Measurements from ENCODE around the gene FBXO36.
A peak's percentile ranks its signal among the peaks of the same experiment; 100 is the strongest.
"Not testable (repeated sequence)": the region's sequence is repeated elsewhere in the genome, so short reads cannot be mapped to it uniquely, and the experiment has no call there.

The FBXO36 gene

DNA sequence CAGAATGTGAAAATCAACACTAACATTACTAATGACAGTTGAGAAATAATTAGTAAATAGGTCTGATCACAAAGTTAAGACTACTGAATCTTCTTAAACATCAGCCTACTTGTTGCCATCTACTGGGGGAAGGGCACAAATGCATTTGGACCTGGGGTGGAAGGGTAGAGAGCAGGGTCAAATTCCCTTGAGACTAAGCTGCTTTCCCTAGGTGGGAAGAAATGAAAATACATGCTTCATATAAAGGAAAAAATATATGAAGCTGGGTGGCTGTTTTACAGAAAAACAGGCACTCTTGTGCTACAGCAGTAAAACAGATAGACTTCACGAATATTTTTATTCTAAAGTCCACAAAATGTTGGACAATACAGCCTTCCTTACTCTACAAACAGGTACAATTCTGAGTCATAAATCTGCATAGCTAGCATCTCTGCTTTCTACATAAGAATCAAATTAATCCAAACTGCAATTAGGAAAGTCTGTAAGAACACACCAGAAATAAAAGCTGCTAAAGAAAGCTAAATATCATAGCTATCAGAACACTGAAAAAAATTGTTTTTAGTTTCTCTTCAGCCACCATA is 11.4 kb upstream of the FBXO36 start:
- no peak for DNase-seq (ENCODE audit: low read depth in 2 of 2)

DNA sequence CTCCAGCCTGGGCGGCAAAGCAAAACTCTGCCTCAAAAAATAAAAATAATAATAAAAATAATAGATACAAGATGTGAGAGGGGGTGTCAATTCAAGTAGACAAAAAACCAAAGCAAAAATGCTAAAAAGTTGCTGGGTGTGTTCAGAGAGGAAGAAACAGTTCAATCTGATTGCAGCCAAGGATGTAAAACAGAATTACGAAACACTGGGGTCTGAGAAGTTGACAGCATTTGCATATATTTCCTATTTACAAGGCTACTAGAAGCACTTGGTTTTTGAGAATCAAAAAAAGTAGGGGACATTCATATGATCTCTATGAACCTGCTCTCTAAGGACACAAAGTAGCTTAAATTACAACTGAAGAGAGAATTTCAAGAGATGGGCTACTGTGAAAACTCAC is 8.1 kb upstream of the FBXO36 start:
- no peak for DNase-seq (ENCODE audit: low read depth in 2 of 2)

DNA sequence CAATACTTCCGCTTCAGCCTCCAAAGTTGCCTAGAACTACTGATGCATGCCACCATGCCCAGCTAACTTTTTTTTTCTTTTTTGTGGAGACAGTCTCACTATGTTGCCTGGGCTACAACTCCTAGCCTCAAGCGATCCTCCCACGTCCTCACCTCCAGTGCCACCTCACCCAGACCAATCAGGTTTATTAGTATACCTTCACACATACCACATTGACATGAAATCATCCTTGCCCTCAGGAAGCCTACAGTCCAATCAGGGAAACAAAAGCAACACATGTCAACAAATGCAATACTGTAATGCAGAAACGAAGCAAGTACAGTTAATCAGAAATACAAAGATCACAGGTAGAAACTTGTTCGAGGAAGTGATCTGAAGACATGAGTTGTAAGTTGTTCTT is 4.5 kb upstream of the FBXO36 start:
- DNase-seq (ENCODE audit: low read depth in 2 of 2), result no peak

DNA sequence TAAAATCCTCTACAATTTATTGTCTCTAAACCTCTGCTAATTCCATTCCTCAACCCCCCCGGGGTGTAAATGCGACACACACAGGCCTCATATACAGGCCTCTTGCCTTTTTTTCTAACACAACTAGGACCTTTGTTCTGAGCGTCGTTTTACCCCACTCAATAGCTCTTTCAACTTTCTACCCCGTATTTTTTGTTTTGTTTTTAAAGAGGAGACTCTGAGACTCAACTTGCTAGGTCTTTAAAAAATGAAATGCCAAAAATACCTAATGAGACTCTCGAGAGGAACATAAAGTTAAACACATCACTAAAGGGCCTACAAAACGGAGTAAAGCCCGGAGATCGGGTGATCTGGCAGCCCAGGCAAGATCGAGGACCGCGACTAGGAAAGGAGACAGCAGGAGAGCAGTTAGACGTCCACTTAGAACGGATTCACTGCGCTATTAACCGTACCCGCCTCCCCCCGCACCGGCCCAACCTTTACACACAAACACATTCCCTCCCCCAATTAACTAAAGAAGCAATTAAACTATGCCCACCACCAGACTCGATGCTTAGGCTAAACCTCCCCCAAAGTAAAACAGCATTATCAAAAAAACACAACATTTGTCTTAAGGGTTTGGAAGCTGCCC is 2.2 kb upstream of the FBXO36 start:
- DNase-seq (ENCODE audit: low read depth in 2 of 2), result no peak

DNA sequence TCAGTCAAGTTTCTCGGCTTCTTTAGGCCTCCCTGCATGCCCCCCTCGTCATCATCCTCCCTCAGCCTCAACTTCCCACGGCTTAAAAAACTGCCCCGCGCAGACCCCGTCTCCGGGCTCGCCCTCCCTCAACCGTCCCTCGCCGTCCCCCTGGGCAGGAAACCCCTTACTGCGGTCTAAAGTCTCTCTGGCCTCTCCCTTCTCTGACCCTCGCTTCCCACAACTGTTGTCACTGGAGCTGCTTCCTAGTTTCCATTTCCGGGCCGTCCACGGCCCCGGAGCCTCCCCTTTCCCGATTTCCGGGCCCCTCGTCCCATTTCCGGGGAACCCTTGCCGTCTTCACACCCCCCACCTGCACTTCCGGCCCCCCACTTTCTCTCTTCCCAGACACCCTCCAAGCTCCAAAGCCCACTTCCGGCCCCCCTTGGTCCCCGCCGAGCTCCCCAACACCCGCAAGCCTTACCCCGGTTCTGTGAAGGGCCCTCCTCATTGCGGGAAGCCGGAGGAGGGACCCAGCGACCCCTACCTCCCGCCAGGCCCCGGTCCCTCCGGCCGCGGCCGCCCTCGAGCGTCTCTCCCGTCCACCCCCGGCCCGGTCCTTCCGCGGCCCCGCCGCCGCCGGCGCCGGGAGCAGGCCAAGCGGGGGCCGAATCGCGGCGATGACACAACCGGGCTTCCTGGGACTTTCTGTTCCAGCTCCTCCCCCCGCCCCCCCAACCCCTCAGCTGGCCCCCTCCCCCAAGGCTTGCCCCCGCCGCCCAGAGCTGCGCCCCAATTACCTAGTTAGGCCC is 1.0 kb upstream of the FBXO36 start:
- peak; percentile 34 to 38 for DNase-seq (ENCODE audit: low read depth in 2 of 2)

DNA sequence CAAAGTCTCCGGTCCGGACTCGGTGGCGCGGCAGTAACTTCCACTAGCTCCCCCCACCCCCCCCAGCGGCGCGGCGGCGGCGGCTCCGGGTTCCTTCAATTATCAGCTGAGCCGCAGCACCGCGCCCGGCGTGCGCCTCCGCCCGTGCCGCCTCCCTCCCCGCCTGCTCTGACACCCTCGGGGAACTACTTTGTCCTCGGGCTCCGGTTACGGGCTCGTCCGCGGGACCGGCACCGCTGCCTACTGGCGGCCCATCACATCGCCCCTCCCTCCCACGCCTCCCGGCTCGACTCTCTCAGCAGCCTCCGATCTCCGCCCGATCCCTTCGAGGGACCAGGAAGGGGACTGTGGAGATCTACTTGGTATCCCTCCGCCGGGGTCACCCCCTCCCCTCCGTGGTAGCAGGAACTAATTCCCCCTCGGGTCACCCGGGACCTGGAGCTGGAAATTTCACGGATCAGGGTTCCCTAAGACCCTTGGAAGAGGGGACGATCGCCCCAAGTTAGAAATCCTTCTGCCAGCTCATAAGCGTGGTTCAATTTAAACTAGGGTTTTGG is 333 bp upstream of the FBXO36 start, which contains the start of gene TRIP12:
Gene TRIP12, minus strand, starts transcription at position 118 of the 557 bp plus-strand sequence. CDS start 41,930 bp downstream, outside the sequence.
- DNase-seq (ENCODE audit: low read depth in 2 of 2), result peak; percentile 72 to 76

GRCh38 chr2:229924541-229924940 is 2.2 kb downstream of the FBXO36 start:
- DNase-seq (ENCODE audit: low read depth in 2 of 2), result not testable (repeated sequence)

DNA sequence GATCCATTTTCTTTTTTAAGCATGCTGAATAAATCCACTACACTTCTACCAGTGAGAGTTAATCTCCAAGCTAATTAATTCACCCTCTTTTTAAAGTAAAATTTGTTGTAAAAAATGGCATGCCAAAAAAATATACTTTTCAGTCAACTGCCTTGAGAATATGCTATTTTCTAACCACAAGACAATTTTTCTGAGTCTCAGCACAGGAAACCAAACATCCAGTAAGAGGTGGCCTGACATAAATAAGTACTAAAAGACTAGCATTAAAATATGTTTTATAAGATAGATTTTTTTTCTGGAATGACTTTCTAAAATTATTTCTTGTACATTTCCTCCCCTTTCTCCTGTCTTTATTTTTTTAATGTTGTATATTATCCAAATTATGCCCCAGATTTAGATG is 2.9 kb downstream of the FBXO36 start:
- no peak for DNase-seq (ENCODE audit: low read depth in 2 of 2)

DNA sequence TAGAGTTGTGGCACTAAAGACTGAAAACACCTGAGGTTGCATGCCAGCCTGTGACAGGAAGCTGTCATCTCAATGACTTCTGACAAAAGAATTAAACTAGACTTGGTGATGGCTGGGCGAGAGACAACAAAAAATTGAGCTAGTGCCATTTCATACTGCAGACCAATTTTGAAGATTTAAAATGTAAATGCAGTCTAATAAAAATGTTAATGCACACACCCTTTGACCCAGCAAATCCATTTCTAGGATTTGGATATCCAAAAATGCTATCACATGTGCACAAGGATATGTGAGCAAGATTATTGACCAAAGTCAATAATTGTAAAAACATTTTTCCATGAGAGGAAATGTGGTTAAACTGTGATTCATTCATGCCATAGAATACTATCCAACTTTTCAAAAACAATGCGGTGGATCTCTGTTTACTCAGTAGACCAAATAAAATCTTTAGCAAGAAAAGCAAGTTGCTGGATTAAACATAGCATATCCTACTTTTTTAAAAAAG is 5.6 kb downstream of the FBXO36 start:
- no peak for DNase-seq (ENCODE audit: low read depth in 2 of 2)

- no peak for DNase-seq (ENCODE audit: low read depth in 2 of 2)
These were observed 8.4 kb downstream of the FBXO36 start for GRCh38 chr2:229930656-229931055.

DNA sequence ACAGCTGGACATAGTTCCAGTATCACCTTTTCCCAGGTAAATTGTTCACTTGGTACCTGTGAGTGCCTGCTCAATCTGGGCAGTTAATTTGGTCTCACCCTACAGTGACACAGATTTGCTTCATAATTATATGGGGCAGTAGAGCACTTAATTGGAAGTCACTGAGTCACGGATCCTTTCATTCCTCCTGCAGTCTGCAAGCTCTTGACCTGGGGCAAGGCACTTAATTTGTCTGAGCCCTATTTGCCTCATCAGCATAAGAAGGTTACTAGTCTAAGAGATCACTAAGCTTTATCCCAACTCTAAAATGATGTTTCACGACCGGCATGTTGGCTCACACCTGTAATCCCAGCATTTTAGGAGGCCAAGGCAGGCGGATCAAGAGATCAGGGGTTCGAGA is 8.9 kb downstream of the FBXO36 start:
- no peak for DNase-seq (ENCODE audit: low read depth in 2 of 2)

- no peak for DNase-seq (ENCODE audit: low read depth in 2 of 2)
These were observed 15.2 kb downstream of the FBXO36 start for GRCh38 chr2:229937537-229937936.

- DNase-seq (ENCODE audit: low read depth in 2 of 2), result no peak
These were observed 20.4 kb downstream of the FBXO36 start for GRCh38 chr2:229942671-229943070.

- DNase-seq (ENCODE audit: low read depth in 2 of 2), result no peak
These were observed 20.9 kb downstream of the FBXO36 start for GRCh38 chr2:229943171-229943570.

DNA sequence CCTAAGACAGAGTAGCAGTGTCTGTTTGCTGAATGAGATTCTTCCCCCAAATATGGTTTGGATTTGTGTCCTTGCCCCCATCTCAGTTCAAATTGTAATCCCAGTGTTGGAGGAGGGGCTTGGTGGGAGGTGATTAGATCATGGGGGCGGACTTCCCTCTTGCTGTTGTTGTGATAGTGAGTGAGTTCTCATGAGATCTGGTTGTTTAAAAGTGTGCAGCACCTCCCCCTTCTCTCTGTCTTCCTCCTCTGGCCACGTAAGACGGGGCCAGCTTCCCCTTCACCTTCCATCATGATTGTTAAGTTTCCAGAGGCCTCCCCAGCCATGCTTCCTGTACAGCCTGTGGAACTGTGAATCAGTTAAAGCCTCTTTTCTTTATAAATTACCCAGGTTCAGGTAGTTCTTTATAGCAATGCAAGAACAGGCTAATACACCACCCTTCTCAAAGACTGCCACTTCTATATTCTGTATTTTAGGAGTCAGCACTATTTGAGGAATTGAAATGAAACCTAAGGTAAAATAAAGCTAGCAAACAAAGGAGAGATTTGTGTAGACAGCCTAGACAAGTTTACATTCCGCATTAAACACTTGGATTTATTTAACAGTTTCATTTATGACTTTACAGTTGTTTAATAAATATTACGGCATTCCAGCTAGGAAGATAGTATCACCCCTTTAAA is 21.6 kb downstream of the FBXO36 start:
- DNase-seq (ENCODE audit: low read depth in 2 of 2), result no peak

DNA sequence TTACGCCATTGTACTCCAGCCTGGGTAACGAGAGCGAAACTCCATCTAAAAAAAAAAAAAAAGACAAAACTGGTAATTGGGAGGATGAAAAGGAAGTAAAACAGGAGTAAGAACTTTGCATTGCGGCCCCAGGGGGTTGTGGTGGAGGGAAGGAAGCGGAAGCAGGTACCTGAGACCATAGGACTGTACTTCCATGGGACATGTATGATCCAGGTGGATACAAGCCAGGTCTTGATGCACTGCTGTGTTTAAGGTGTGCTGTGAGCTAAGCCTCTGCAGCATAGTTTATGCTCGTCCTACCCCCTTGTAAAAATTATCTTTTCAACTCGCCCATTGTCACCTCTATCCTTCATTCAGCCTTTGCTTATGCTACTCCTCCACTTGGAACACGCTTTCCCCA is 23.7 kb downstream of the FBXO36 start:
- no peak for DNase-seq (ENCODE audit: low read depth in 2 of 2)

DNA sequence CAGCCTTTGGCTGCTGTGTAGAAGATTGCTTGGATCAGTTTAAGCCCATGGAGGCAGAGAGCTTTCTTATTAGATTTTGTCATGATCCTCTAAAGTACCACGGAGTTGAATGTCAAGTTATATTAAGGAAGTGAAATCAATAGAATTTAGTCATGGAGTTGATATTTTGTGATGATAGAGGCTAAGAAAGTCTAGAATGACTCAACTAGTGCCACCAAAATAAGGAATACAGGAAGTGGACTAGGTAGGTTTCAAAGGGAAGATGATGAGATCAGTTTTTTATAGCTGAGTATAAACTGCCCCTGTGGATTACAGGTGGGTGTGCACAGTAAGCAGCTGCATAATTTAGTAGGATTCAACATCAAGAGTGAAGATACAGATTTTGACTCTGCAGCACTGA is 25.2 kb downstream of the FBXO36 start:
- DNase-seq (ENCODE audit: low read depth in 2 of 2), result no peak

DNA sequence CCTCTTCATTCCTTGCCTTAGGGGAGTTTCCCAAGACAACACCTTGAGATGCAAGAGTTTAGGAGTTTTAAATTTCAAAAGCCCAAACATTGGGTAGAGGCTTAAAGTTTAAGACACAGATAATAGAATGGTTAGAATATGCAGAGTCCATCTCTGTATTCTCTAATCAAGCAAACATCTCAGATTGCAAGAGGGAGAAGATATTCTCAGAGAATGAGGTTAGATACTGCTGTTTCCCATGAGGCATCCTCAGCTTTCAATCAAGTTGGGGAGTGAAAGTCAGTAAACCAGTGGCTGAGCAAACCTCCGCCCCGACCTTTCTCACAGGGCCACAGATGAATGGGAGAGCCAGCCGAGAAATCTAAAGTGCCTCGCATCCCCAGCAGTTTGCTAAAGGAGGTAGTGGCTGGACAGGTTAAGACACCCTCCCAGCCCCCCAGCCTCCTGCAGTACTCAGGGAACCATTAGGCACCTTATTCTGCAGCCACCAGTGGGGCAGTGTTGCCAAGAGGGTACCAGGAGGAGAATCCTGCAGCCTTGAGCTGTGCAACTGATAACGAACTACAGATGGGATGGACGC is 30.0 kb downstream of the FBXO36 start:
- no peak for DNase-seq (ENCODE audit: low read depth in 2 of 2)

DNA sequence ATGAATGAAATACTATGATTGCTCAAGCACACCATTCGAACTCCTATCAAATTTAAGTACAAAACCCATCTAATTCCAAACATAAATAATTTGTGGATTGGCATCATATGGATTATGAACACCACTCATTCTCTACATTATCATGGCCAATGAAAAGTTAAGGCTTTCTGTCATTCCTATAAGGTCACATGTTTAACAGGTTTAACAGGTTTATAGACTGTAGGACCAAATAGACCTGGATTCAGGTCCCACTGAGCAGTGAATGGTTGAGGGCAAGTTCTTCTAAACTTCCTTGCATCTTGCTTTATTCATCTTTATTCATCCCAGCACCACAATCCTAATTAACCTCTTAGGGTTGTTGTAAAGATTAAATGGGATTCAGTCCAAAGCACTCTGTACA is 33.4 kb downstream of the FBXO36 start:
- DNase-seq (ENCODE audit: low read depth in 2 of 2), result no peak

- DNase-seq (ENCODE audit: low read depth in 2 of 2), result no peak
These were observed 34.2 kb downstream of the FBXO36 start for GRCh38 chr2:229956491-229956890.

DNA sequence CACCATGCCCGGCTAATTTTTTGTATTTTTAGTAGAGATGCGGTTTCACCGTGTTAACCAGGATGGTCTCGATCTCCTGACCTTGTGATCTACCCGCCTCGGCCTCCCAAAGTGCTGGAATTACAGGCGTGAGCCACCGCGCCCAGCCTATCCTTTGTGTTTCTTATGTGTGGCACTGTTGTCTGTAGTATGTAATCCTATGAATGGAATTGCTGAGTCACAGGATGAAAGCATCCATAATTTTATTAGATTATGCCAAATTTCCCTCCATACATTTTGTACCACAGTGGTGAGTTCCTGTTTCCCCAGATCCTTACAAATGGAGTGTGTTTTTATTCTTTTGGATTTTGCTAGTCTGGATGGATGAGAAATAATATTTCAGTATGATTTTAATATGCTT is 41.3 kb downstream of the FBXO36 start:
- DNase-seq (ENCODE audit: low read depth in 2 of 2), result not testable (repeated sequence)

DNA sequence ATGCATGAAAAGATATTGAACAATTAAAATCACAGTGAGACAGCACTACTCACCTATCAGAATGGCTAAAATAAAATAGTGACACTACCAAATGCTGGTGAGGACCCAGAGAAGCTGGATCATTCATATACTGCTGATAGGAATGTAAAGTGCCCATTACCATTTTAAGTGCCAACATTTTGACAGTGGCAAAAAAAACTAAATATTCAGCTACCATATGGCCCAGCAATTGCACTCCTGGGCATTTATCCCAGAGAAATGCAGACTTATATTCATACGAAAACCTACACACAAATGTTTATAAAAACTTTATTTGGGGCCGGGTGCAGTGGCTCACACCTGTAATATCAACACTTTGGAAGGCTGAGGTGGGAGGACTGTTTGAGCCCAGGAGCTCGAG is 47.6 kb downstream of the FBXO36 start:
- DNase-seq (ENCODE audit: low read depth in 2 of 2), result no peak

Data from activated CD4-positive, alpha-beta T cell treated with anti-CD3 and anti-CD28 coated beads for 24 hours (primary cell).